CD1c-positive myeloid dendritic cell (primary cell): Measurements from ENCODE around the gene CDC42EP2.

Source experiments
- DNase-seq: peaks from one replicate; pipeline ENCODE4 v3.0.0-alpha.2; 2016; ENCODE audit errors: extremely low spot score

The CDC42EP2 gene, protein sequence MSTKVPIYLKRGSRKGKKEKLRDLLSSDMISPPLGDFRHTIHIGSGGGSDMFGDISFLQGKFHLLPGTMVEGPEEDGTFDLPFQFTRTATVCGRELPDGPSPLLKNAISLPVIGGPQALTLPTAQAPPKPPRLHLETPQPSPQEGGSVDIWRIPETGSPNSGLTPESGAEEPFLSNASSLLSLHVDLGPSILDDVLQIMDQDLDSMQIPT

GRCh38 chr11:65314501-65315203 lies at the start of gene CDC42EP2:
CDC42EP2 (plus strand) TSS chr11:65314866; CDS start chr11:65320899, 6,033 bp downstream.
- DNase-seq: peak; percentile 94

GRCh38 chr11:65266210-65266609 lies 48.5 kb upstream of the CDC42EP2 start:
- DNase-seq: no peak

DNA sequence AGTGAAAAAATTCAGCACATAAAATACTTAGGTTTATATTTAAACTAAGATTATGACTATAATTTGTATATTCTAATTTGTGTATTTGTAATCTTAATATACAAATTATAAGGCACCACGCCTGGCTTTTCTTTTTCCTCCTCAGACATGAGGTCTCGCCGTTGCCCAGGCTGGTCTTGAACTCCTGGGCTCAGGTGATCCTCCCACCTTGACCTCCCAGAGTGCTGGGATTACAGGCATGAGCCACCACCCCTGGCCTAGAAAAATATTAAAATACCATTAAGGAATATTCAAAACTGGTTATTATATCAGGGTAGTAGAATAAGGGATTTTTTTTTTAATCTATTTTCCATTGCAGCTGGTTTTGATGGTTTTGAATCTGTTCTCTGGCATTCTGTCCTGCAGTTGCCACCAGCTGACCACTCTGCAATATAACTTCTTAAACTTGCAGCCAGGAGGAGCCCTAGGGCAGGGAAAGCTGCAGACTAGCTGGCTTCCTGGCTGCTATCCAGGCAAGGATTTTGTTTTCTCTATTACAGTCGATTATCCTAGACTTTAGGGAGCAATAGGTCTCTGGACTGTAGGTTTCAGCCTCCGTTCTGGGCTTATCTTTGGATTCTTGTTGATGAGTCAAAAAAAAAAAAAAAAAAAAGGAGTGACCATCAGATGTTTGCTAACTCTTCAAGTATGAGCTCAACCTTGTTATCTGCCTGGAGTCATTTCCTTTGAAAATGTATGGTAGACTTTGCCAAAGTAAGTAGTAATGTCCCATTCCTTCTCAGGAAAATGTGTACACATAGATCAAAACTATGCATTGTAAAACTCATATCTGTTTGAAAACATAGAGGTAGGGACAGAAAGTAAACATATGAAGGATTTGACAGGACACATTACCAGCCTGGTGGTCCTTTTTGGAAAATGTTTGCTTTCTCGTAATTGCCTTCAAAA lies 39.7 kb upstream of the CDC42EP2 start:
- DNase-seq: peak; percentile 78

GRCh38 chr11:65275906-65276305 lies 38.8 kb upstream of the CDC42EP2 start:
- DNase-seq: no peak

- DNase-seq: no peak
These were observed 36.9 kb upstream of the CDC42EP2 start for GRCh38 chr11:65277631-65278277.

GRCh38 chr11:65278356-65278755 lies 36.3 kb upstream of the CDC42EP2 start:
- DNase-seq: no peak

DNA sequence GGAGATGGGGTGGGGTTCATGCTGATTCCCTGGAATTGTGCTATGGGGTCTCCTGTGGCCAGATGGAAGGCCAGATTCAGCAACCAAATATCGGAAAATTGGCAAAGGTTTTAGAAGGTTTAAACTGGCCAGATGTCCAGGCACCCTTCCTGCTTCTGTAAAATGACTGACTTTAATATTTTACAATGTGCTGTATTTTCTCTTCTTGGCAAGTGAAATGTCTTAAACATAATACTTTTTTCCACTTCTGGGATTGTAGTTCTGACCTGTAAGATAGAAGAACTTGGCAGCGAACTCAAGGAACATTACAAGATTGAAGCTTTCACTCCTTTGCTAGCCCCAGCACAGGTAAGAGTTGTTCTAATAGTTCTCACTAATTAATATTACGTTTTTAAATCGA lies 35.4 kb upstream of the CDC42EP2 start:
- no peak for DNase-seq

GRCh38 chr11:65279741-65280440 lies 34.8 kb upstream of the CDC42EP2 start:
- DNase-seq: peak; percentile 65

GRCh38 chr11:65280646-65281045 lies 34.0 kb upstream of the CDC42EP2 start:
- no peak for DNase-seq

DNA sequence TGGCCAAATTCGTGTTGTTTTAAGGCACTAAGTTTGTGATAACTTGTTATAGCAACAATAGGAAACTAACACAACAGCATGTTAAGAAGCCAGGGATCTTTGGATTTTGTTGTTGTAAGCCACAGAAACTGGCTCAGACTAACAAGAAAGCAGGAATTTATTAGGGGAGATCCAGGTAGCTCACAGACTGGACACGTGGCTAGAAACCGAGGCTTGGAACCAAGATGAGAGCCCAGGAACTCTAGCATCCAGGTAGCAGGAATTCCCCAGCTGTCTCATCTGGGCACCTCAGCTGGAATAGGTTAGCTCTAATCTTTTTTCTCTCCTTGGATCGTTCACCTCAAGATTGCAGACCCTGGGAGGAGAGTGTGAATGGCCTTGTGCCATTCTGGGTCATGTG lies 28.0 kb upstream of the CDC42EP2 start:
- DNase-seq: no peak

DNA sequence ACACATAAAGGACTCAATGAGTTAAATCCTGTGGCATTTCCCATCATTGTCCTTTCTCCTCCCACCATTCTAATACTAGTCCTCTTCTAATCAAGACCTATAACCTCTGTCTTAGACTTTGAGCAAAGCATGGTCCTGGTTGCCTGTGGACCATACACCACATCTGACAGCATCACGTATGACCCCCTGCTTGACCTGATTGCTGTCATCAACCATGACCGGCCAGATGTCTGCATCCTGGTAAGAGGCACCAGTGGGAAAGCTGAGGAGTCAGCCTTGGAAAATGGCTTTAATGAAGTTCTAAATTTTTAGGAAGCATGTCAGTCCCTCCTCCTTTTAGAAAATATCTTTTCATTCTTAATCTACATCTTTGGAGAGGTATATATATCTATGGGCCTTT lies 27.1 kb upstream of the CDC42EP2 start:
- DNase-seq: no peak

GRCh38 chr11:65288706-65289536 lies 25.7 kb upstream of the CDC42EP2 start:
- no peak for DNase-seq

DNA sequence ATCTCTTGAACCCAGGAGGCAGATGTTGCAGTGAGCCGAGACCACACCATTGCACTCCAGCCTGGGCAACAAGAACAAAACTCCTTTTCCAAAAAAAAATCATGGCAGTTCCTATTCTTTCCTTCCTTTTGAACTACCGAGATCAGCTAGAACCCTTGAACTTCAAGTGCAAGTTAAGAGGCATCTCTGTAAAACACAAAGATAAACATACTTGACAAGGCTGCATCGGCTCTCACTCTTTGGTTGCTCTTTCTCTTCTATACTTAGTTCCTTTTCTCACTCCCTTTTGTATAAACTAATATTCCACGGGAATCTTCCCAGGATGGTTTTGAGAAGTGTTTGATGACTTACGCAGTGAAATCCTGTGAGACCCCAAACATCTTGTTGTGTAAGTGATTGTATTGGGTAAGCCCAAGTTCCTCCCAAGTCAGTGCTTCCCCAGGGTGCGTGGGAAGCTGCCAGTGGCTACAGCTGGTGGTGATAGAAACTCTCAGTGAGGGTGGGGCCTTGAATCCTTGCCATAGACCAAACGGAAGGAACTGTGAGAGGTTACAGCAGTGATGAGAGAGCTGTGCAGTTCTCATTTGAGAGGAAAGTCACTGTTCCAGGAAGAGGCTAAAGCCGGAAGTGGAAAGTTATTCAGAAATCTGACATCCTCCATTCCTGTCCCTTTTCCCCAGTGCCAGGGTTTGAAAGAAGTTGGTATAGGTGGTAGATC lies 24.1 kb upstream of the CDC42EP2 start:
- DNase-seq: peak; percentile 96

GRCh38 chr11:65291613-65292012 lies 23.1 kb upstream of the CDC42EP2 start:
- DNase-seq: peak; percentile 29

DNA sequence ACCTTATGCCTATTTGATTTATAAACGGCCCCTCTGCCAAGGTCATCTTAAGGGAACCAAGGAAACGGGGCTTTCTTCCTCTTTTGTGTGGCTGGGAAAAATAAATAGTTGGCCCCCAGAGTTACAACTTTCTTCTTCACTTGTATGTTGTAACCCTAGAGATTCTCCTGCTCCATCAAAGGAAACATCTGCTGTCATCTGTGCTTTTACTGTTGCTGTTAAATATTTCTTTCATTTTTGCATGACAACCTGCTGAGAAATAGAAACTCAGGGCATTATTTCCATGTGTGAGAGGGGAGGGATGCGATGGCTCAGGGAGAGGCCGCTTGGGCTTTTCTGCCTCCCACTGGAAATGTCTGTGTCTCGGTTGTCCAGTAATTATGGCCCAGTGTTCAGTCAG lies 21.8 kb upstream of the CDC42EP2 start:
- DNase-seq: peak; percentile 20

DNA sequence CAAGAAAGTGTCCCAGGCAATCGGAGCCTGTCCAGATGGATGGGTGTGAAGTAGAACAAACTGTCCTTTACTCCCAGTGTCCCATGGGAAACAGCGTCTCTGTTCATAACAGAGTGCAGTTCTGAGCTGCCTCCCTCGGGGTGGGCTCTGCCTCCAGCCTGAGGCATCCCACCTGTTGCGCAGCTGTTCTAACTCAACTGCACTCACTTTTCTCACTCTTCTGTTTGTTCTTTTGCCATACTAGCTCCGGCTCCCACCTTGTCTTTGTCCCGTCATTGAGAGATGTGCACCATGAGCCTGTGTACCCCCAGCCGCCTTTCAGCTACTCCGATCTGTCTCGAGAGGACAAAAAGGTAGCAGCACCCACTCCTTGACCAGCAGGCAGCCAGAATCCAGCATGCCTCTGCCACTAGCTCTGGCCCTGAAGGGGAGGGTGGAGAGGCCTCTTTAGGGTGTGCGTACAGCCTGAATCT lies 20.7 kb upstream of the CDC42EP2 start:
- no peak for DNase-seq

GRCh38 chr11:65295001-65295400 lies 19.7 kb upstream of the CDC42EP2 start:
- DNase-seq: no peak

- DNase-seq: no peak
These were observed 18.9 kb upstream of the CDC42EP2 start for GRCh38 chr11:65295571-65296341.
